ENCODE results near the gene CCNJL. TPM values are rescaled to one million over a fixed set of nuclear protein-coding genes. Genes with fewer than 3 reads are reported as not detected.

CCNJL gene
- total RNA-seq, 2 experiments from 2014 or later: not detected

DNA sequence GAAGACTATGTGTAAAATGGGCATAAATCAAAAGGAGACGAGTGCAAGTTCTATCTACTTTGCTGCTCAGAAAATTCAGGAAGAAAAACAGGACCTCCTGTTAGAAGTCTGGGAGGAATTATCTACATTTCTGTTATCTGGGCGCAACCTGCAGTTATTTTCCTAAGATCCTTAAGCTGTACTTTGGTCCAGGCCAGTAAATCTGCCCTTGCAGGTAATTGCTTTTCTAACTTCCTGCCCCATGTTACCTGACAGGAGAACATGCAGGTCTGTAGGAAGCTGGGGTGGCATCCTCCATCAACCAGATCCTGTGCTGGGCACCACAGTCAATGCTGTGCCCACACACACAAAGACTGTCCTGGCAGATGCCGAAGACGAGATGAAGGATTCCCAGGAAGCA lies 5.7 kb downstream of the CCNJL start:
- Histone ChIP-seq H3K9me2 (ENCODE audit: insufficient read depth, low read length) (no peaks in the 10 kb centered on the region), H4K20me1 (ENCODE audit: insufficient read depth, low read length) (no peaks in the 10 kb centered on the region), H3K9me3 (ENCODE audit: low read length) (no peaks in the 10 kb centered on the region), H3K27ac (ENCODE audit: low read depth, low read length, poor library complexity, severe bottlenecking) (no peak overlapping the region), H3K4me3 (ENCODE audit: low read depth, low read length, poor library complexity, severe bottlenecking) (no peak overlapping the region), H3K79me2 (ENCODE audit: insufficient read depth, low read depth, low read length) (no peaks in the 10 kb centered on the region), H3K4me1 (ENCODE audit: insufficient read depth, low read length, poor library complexity, severe bottlenecking) (no peaks in the 10 kb centered on the region), H2AFZ (ENCODE audit: low read length) (no peak overlapping the region), H3K36me3 (ENCODE audit: insufficient read depth, low read length) (no peaks in the 10 kb centered on the region), H3K4me2 (ENCODE audit: low read length) (no peak overlapping the region)
- intact Hi-C loops (cut with micrococcal nuclease; ENCODE audit: unreplicated experiment): no loop called here
- ChIA-PET POLR2A (no interaction called here), CTCF (ENCODE audit: unreplicated experiment) (no interaction called here)
- no peak for TF ChIP-seq EZH2phosphoT487 (IDR thresholded peaks at IDR 0.05; ENCODE audit: borderline replicate concordance, low read depth, low read length)
- TF ChIP-seq, protein P1, sequence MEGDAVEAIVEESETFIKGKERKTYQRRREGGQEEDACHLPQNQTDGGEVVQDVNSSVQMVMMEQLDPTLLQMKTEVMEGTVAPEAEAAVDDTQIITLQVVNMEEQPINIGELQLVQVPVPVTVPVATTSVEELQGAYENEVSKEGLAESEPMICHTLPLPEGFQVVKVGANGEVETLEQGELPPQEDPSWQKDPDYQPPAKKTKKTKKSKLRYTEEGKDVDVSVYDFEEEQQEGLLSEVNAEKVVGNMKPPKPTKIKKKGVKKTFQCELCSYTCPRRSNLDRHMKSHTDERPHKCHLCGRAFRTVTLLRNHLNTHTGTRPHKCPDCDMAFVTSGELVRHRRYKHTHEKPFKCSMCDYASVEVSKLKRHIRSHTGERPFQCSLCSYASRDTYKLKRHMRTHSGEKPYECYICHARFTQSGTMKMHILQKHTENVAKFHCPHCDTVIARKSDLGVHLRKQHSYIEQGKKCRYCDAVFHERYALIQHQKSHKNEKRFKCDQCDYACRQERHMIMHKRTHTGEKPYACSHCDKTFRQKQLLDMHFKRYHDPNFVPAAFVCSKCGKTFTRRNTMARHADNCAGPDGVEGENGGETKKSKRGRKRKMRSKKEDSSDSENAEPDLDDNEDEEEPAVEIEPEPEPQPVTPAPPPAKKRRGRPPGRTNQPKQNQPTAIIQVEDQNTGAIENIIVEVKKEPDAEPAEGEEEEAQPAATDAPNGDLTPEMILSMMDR (conservative IDR thresholded peaks at IDR 0.05; ENCODE audit: low read length): no peak
- DNase-seq (ENCODE audit: low spot score): no peak
- no TSS peak for BruUV-seq (replicated peaks)

DNA sequence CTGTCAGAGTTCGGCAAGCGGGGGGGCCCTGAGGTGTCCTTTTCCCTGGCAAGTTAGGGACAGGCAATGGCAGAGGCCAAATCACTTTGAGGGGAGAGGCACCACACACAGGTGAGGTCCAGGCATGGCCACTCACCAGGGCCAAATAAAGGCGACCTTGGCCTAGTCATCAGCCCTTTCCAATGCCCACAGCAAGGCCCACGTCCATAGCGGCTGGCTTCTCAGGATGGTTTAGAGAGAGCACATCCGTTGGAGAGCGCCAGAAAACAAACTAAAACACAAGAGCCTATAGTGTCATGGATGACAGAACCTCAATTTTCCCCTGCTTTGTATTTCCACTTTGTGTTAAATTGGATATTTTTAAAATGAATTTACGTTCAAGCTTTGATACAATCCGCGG lies 7.0 kb downstream of the CCNJL start:
- intact Hi-C loops (cut with micrococcal nuclease; ENCODE audit: unreplicated experiment): no loop called here
- Histone ChIP-seq H3K79me2 (ENCODE audit: insufficient read depth, low read depth, low read length) (no peaks in the 10 kb centered on the region), H3K4me3 (ENCODE audit: low read depth, low read length, poor library complexity, severe bottlenecking) (no peak overlapping the region), H3K9me2 (ENCODE audit: insufficient read depth, low read length) (no peaks in the 10 kb centered on the region), H4K20me1 (ENCODE audit: insufficient read depth, low read length) (no peaks in the 10 kb centered on the region), H3K36me3 (ENCODE audit: insufficient read depth, low read length) (no peaks in the 10 kb centered on the region), H2AFZ (ENCODE audit: low read length) (no peak overlapping the region), H3K9me3 (ENCODE audit: low read length) (no peaks in the 10 kb centered on the region), H3K4me1 (ENCODE audit: insufficient read depth, low read length, poor library complexity, severe bottlenecking) (no peaks in the 10 kb centered on the region), H3K27ac (ENCODE audit: low read depth, low read length, poor library complexity, severe bottlenecking) (no peak overlapping the region), H3K4me2 (ENCODE audit: low read length) (no peak overlapping the region)
- ChIA-PET CTCF (ENCODE audit: unreplicated experiment) (no interaction called here), POLR2A (no interaction called here)
- no peak for DNase-seq (ENCODE audit: low spot score)
- TF ChIP-seq EZH2phosphoT487 (IDR thresholded peaks at IDR 0.05; ENCODE audit: borderline replicate concordance, low read depth, low read length): no peak
- TF ChIP-seq, protein P1 (conservative IDR thresholded peaks at IDR 0.05; ENCODE audit: low read length): no peak
- BruUV-seq (replicated peaks): no TSS peak

DNA sequence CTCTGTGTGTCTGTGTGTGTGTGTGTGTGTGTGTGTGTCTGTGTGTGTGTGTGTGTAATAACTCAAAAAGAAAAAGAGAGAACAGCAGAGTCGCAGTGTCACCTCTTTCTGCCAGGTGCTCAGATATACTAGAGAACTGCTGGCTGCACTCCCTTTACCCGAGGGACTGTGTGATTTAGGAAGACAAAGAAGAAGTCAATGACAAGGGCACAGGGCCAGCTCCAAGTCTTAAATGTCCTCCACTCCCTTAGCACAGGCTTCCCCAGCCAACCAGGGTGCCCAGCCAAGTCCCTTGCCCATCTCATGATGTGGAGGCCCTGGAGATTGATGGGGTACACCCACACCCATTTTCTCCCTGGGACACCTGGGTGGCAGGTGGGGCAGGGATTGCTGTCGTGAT lies 8.7 kb downstream of the CCNJL start:
- H3K9me2 ChIP-seq (ENCODE audit: insufficient read depth, low read length): no peaks in the 10 kb centered on the region
- no peaks in the 10 kb centered on the region for H3K9me3 ChIP-seq (ENCODE audit: low read length)
- no peak for TF ChIP-seq EZH2phosphoT487 (IDR thresholded peaks at IDR 0.05; ENCODE audit: borderline replicate concordance, low read depth, low read length)
- TF ChIP-seq, protein P1 (conservative IDR thresholded peaks at IDR 0.05; ENCODE audit: low read length): no peak
- H4K20me1 ChIP-seq (ENCODE audit: insufficient read depth, low read length): no peaks in the 10 kb centered on the region
- intact Hi-C loops (cut with micrococcal nuclease; ENCODE audit: unreplicated experiment): no loop called here
- no peak for DNase-seq (ENCODE audit: low spot score)
- H3K36me3 ChIP-seq (ENCODE audit: insufficient read depth, low read length): no peaks in the 10 kb centered on the region
- H3K4me2 ChIP-seq (ENCODE audit: low read length): no peak overlapping the region
- H3K79me2 ChIP-seq (ENCODE audit: insufficient read depth, low read depth, low read length): no peaks in the 10 kb centered on the region
- H2AFZ ChIP-seq (ENCODE audit: low read length): no peak overlapping the region
- ChIA-PET CTCF (ENCODE audit: unreplicated experiment) (no interaction called here), POLR2A (no interaction called here)
- no peak overlapping the region for H3K4me3 ChIP-seq (ENCODE audit: low read depth, low read length, poor library complexity, severe bottlenecking)
- no peaks in the 10 kb centered on the region for H3K4me1 ChIP-seq (ENCODE audit: insufficient read depth, low read length, poor library complexity, severe bottlenecking)
- no TSS peak for BruUV-seq (replicated peaks)
- H3K27ac ChIP-seq (ENCODE audit: low read depth, low read length, poor library complexity, severe bottlenecking): no peak overlapping the region

Data from OCI-LY7 (cell line).